Cortex of kidney (tissue), 1 donor: ENCODE data around the gene SLC34A1.
"Not testable (repeated sequence)": the region's sequence is repeated elsewhere in the genome, so short reads cannot be mapped to it uniquely, and the experiment has no call there.

ENCODE experiments used
- DNase-seq: peaks from one replicate; lab custom pipeline; 2025; lab: John Stamatoyannopoulos, UW

The SLC34A1 gene, protein sequence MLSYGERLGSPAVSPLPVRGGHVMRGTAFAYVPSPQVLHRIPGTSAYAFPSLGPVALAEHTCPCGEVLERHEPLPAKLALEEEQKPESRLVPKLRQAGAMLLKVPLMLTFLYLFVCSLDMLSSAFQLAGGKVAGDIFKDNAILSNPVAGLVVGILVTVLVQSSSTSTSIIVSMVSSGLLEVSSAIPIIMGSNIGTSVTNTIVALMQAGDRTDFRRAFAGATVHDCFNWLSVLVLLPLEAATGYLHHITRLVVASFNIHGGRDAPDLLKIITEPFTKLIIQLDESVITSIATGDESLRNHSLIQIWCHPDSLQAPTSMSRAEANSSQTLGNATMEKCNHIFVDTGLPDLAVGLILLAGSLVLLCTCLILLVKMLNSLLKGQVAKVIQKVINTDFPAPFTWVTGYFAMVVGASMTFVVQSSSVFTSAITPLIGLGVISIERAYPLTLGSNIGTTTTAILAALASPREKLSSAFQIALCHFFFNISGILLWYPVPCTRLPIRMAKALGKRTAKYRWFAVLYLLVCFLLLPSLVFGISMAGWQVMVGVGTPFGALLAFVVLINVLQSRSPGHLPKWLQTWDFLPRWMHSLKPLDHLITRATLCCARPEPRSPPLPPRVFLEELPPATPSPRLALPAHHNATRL

DNA sequence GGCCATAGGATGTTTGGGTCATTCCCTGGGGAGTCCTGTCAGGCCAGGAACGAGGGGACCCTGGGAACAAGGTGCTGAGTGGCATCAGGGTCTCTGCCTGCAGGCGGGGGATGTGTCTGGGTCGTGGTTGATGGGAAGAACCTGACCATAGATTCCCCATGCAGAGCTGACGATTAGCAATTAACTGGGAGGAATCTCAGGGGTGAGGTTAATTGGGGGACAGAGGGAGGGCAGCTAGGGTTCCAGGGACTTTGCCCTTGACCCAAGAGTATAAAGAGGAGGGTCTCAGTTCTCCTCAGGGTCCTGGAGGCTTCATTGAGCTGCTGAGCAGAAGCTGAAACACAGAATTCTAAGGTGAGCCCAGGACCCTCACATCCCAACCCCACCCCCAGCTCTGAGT is at the start of gene SLC34A1:
Gene SLC34A1 (plus strand): TSS at position 301 of the 400 bp plus-strand sequence. CDS start 1,308 bp downstream, outside the sequence.
- no peak for DNase-seq

DNA sequence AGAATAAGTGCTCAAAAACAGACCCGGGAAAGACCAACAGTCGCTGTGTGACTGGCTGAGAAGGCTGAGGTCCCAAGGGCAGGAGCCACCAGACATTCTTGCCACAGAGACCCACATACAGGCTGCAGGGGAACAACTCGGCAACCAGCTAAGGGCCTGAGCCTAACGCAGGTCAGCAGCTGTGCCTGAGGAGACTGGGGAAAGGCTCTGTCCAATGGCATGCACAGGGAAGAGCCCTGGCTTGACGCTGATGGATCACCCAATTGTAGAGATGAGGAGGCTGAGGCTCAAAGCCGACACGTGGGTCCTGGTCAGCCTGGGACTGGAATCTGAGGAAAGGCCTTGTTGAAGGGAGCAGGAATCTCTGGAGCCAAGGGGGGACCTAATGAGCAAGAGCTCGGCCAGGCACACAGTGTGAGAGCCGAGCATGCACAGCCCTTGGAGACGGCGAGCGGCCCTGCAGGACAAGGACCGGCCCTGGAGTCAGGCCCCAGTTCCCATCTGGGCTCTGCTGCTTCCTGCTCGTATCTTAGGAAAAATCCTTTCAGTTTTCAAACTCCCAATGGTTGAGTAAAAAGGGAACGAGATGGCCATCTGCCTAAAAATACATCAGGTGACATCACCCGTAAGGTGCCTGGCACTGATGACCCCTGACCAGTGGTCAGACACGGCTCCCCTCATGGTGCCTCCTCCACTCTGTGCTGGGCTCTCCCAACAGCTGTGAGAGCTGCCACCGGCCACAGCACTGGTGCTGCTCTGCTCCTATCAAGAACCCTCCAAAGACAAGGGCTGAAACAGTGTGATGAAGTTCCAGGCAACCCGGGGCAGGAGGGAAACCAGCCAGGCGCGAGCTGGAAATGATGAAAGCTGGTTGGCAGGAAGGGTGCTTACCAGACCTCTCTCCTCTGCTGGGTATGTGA is 49.2 kb upstream of the SLC34A1 start:
- DNase-seq, result no peak

DNA sequence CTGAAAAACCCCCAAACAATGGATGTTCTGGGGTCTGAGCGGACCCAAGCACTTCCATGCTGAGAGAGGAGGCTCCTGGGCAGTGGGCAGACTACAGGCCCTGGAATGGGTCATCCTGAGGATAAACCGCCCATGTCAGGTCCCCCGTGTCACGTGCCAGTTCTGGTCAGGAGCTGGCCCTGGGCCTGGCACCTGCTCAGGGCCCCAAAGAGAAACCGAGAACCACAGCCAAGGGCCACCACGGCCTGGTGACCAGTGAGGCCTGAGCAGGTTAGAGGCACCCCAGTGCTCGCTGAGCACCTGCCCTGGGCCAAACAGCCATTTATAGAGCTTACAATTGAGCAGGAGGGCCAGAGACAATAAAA is 48.6 kb upstream of the SLC34A1 start:
- DNase-seq, result no peak

DNA sequence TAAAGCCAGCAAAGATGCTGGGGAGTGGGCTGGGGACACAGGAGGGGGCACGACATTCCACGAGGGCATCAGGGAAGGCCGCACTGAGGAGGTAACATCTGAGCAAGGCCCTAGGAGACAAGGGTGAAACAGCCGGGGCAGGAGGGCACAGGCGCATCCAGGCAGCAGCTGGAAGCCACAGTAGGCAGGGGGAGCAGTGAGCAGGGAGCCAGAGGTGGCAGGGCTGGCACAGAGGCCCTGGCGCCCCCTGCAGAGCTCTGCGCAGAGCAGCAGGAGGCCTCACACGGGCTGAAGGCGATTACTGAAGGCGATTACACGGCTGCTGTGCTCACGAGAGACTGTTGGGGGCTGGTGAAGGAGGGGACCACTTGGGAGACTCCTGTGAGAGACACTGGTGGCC is 48.1 kb upstream of the SLC34A1 start:
- DNase-seq, result no peak

DNA sequence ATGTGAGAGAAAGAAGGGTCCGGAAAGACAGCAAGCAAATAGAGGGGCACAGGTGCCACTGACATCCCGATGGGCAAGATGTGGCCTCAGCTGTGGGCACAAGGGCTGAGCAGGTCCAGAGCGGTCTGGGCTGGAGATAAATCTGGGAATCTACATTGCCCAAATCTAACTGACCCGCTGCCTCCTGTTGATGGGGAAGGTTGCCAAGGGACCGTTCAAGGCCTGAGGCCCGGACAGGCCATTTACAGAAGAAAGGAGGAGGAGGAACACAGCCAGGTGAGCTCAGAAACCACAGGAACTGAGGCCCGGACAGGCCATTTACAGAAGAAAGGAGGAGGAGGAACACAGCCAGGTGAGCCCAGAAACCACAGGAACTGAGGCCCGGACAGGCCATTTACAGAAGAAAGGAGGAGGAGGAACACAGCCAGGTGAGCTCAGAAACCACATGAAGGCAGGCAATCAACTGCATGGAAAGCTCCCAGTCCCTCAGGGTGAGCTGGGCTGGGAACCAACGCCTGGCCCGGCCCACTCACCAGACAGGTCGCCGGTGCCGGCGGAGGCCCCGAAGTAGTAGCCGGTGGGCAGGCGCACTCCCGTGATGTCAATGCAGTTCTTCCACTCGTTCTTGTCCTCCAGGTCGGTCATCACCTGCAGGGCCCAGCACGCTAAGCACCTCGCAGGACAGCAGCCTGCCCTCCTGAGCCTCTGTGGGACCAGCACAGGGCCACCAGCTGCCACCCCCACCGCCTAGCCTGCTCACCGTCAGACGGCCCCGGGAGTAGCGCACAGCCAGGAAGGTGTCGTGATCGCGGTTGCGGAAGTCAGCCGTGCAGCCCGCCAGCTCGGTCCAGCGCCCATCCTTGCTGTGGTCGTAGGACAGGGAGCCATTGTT is 47.4 kb upstream of the SLC34A1 start:
- DNase-seq, result no peak

GRCh38 chr5:177338251-177339106 is 45.8 kb upstream of the SLC34A1 start:
- no peak for DNase-seq

GRCh38 chr5:177339107-177339638 is 45.1 kb upstream of the SLC34A1 start:
- no peak for DNase-seq

DNA sequence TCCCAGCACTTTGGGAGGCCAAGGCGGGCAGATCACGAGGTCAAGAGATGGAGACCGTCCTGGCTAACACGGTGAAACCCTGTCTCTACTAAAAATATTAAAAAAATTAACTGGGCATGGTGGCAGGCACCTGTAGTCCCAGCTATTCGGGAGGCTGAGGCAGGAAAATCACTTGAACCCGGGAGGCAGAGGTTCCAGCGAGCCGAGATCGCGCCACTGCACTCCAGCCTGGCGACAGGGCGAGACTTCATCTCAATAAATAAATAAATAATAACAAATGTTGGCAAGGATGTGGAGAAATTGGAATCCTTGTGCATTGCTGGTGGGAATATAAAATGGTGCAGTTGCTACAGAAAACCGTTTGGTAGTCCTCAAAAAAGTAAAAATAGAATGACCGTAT is 41.2 kb upstream of the SLC34A1 start:
- not testable (repeated sequence) for DNase-seq

- DNase-seq, result no peak
These were observed 40.5 kb upstream of the SLC34A1 start for GRCh38 chr5:177343777-177344176.

GRCh38 chr5:177344891-177345290 is 39.3 kb upstream of the SLC34A1 start:
- DNase-seq, result no peak

DNA sequence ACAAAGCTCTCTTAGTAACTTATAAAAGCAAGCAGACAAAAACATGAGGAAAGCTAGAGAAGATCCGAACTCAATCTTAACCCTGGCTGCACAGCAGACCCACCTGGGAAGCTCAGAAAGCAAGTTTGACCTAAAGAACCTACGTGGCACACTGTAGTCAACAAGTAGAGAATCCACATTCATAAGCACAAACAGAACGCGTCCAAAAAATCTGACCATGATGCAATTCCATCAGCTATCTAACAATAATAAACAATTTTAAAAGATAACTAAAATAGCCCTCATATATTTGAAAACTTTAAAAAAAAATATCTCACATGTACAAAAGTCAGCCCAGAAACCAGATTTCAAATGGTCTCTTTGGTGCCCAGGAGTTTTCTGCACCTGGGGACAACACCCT is 37.4 kb upstream of the SLC34A1 start:
- DNase-seq, result no peak

GRCh38 chr5:177347699-177348098 is 36.5 kb upstream of the SLC34A1 start:
- DNase-seq, result no peak

GRCh38 chr5:177349362-177349647 is 34.9 kb upstream of the SLC34A1 start:
- no peak for DNase-seq

DNA sequence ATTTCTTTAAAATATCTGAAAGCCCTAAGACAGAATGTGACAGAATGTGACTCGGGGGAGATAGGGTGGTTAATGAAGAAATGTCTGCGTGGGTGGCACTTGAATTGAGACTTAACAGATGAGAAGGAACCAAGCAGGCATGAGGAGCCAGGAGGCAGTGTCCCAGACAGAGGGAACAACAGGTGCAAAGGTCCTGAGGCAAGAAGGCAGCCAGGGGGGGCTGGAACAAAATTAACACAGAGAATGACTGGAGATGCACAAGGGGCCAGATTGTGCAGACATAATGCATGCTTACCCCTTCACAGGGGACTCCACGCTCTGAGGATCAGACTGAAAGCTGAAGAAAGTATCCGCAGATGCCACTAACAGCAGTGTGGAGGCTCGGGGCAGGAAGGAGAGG is 34.5 kb upstream of the SLC34A1 start:
- DNase-seq, result no peak

GRCh38 chr5:177350776-177351391 is 33.4 kb upstream of the SLC34A1 start:
- DNase-seq, result no peak

DNA sequence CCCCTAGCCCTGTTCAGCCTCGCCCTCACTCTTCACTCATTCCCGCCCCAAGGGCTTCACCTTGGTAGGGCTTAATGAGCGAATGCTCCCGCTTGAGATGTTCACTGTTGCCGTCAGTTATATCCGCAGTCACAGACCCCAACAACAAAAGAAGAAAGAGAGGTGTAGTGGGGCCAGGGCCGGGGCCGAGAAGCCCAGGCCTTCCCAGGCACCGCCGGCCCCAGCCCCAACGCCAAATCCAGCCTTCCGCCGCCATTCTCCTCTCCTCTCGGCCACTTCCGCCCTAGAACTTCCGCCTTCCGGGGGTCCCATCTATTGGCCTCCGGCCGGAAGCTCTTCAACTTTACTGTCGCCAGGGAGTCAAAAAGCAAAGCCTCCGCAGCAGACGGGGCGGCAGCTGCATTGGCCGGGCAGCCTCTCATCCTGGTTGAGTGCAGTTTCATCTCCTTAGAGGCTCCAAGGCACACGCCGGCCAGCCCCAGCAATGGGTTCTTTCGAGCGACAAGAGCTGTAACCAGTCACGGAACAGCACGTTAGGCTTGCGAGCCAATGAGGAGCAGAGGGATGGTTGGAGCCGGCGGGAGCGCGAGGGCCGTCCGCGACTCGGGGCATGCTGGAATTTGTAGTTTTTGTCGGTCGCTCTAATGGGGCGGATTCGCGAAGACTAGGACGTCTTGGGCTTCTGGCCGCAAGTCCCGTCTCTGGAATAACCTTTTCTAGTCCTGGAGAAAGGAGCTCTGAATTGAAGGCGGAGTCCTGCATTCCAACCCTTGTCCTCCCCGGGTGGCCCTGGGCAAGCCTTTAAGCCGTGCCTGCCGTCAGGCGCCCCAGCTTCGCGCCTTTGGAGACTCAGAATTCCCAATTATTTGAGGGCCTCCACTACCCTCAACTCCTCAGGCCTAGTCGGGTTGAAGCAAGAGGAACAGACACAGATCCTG is 32.6 kb upstream of the SLC34A1 start, which contains the start of gene LMAN2:
Gene LMAN2 (minus strand): TSS at position 277 of the 938 bp plus-strand sequence. CDS start 21 bp downstream, at position 256.
- DNase-seq, result no peak

GRCh38 chr5:177353093-177353492 is 31.1 kb upstream of the SLC34A1 start:
- DNase-seq, result no peak

DNA sequence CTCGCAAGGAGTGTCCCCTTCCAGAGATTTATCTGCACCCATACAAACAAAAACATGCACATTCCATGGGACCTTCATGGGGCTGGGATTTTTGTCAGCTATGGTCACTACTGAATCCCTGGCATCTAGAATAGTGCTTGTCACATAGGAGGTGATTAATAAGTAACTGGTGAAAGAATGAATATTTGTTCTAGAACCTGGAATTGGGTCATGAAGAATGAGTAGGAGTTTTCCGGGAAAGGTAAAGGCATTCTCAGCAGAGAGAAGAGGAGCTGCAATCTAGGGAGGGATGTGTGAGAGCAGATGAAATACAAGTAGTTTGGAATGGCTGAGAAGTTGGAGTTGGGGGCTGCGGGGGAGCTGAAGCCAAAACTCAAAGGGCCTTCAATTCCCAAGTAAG is 30.0 kb upstream of the SLC34A1 start:
- DNase-seq, result no peak

- DNase-seq, result no peak
These were observed 29.5 kb upstream of the SLC34A1 start for GRCh38 chr5:177354711-177355110.
